Measurements from ENCODE around the gene ATF7IP2.

DNA sequence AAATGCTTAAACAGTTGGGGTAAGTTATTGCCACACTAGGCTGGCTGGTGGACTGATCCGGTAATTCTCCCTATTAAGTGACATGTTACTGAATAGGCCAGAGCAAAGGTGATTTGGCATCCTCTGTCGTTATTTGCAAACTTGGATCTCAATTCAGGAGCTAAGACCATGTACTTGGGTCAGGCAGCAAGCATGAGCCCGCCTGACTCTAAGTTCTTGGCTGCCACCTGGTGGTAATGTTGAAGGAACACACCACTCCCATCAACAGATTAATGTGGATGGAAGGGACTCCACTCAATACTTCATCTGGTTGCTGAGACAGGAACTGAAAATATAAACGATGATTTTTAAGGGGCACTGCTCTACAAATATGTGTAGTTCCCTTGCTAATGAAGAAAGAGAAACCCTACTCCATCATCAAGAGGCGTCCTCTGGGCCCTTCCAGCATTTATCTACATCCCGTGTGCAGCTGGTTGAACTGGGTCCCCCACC is 123.7 kb downstream of the ATF7IP2 start:
- TF ChIP-seq FOS (IDR thresholded peaks at IDR 0.05; ENCODE audit: borderline replicate concordance, insufficient read depth, low read length) (no peak), POLR2AphosphoS5 (IDR thresholded peaks at IDR 0.05; ENCODE audit: insufficient read depth, low read depth, low read length) (no peak), POLR2A (IDR thresholded peaks at IDR 0.05; ENCODE audit: low read depth, low read length) (no peak), EZH2 (IDR thresholded peaks at IDR 0.05; ENCODE audit: borderline replicate concordance, low read depth, low read length, severe bottlenecking) (no peak)
- TF ChIP-seq, protein P1, sequence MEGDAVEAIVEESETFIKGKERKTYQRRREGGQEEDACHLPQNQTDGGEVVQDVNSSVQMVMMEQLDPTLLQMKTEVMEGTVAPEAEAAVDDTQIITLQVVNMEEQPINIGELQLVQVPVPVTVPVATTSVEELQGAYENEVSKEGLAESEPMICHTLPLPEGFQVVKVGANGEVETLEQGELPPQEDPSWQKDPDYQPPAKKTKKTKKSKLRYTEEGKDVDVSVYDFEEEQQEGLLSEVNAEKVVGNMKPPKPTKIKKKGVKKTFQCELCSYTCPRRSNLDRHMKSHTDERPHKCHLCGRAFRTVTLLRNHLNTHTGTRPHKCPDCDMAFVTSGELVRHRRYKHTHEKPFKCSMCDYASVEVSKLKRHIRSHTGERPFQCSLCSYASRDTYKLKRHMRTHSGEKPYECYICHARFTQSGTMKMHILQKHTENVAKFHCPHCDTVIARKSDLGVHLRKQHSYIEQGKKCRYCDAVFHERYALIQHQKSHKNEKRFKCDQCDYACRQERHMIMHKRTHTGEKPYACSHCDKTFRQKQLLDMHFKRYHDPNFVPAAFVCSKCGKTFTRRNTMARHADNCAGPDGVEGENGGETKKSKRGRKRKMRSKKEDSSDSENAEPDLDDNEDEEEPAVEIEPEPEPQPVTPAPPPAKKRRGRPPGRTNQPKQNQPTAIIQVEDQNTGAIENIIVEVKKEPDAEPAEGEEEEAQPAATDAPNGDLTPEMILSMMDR (IDR thresholded peaks at IDR 0.05; ENCODE audit: extremely low read depth in 1 of 2, insufficient read depth in 1 of 2, low read depth in 1 of 2, low read length in 2 of 2): peak; percentile 57 to 65
